Measurements from ENCODE around the gene PDE4D.

PDE4D gene

DNA sequence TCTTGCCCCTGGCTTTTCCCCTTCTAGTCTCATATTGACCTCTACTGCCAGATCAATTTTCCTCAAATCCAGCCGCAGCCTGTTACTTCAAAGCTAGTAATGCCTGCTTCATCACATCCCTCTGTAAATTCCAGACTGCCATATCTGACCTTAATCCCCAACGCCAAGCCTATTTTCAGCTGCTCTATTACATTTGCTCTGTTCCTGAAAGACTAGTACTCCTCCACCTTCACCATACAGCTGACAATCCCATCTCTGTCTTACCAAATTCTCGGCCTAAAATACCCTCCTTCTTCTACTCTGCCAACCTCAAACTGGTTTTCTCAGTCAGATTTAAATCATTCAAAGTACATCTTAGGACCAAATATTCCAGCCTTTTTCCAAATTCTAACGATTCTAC, 890.4 kb downstream of the PDE4D start:
- Histone ChIP-seq H3K27me3 (ENCODE audit: control insufficient read depth in 3 of 3, insufficient read depth in 3 of 3, low read depth in 1 of 3, low read length in 3 of 3) (no peaks in the 10 kb centered on the region), H3K36me3 (replicated peaks in 1 of 2; ENCODE audit: control insufficient read depth in 2 of 2, insufficient read depth in 2 of 2, low read length in 2 of 2) (no peaks in the 10 kb centered on the region), H2AFZ (ENCODE audit: low read length) (no peak overlapping the region), H4K91ac (ENCODE audit: low read depth, low read length, poor library complexity) (no peak overlapping the region), H2BK12ac (ENCODE audit: low read length) (no peak overlapping the region), H3K9ac (ENCODE audit: low read depth, low read length, poor library complexity) (no peak overlapping the region), H3K18ac (ENCODE audit: low read length) (no peak overlapping the region), H3K14ac (ENCODE audit: low read length) (no peak overlapping the region), H2BK15ac (ENCODE audit: low read length) (no peak overlapping the region), H4K8ac (ENCODE audit: low read depth, low read length) (no peak overlapping the region), H2BK120ac (ENCODE audit: low read depth, low read length) (no peak overlapping the region), H2BK5ac (ENCODE audit: low read length) (no peak overlapping the region), H3K4me2 (ENCODE audit: insufficient read depth, low read length, poor library complexity, severe bottlenecking) (no peak overlapping the region), H3K23ac (ENCODE audit: low read depth, low read length, poor library complexity) (no peak overlapping the region), H3K79me1 (ENCODE audit: low read depth, low read length) (peaks cover 2% of the 10 kb centered on the region), H3K4me1 (ENCODE audit: control insufficient read depth in 2 of 2, insufficient read depth in 1 of 2, low read depth in 1 of 2, low read length in 2 of 2) (peaks cover 5 to 19% of the 10 kb centered on the region in 2 donors), H3K9me3 (replicated peaks in 1 of 2; ENCODE audit: control insufficient read depth in 2 of 2, insufficient read depth in 1 of 2, low read depth in 1 of 2, low read length in 2 of 2) (peaks cover 0 to 2% of the 10 kb centered on the region in 2 donors), H3K4ac (ENCODE audit: low read length) (no peak overlapping the region), H3K27ac (replicated peaks; ENCODE audit: low read length) (no peak overlapping the region), H3K4me3 (ENCODE audit: low read length in 2 of 2) (no peak overlapping the region), H2AK5ac (ENCODE audit: low read depth, low read length) (no peak overlapping the region)
- DNase-seq (ENCODE audit: low spot score) = no peak
- no CpG with 5 or more reads among the region's 4 CpGs for WGBS, 2 donors (ENCODE audit: extremely low coverage in 2 of 2, insufficient read length in 2 of 2, insufficient replicate concordance in 1 of 2)

- no peak overlapping the region for H4K8ac ChIP-seq (ENCODE audit: low read depth, low read length)
- no peak overlapping the region for H2BK5ac ChIP-seq (ENCODE audit: low read length)
- no peak for DNase-seq (ENCODE audit: low spot score)
- peaks cover 2% of the 10 kb centered on the region for H3K79me1 ChIP-seq (ENCODE audit: low read depth, low read length)
- H3K4me3 ChIP-seq (ENCODE audit: low read length in 2 of 2) = no peak overlapping the region
- no peak overlapping the region for H3K18ac ChIP-seq (ENCODE audit: low read length)
- H3K27me3 ChIP-seq (ENCODE audit: control insufficient read depth in 3 of 3, insufficient read depth in 3 of 3, low read depth in 1 of 3, low read length in 3 of 3) = no peaks in the 10 kb centered on the region
- no peak overlapping the region for H2AK5ac ChIP-seq (ENCODE audit: low read depth, low read length)
- H4K91ac ChIP-seq (ENCODE audit: low read depth, low read length, poor library complexity) = no peak overlapping the region
- no peak overlapping the region for H3K9ac ChIP-seq (ENCODE audit: low read depth, low read length, poor library complexity)
- H2BK15ac ChIP-seq (ENCODE audit: low read length) = no peak overlapping the region
- no peak overlapping the region for H3K4me2 ChIP-seq (ENCODE audit: insufficient read depth, low read length, poor library complexity, severe bottlenecking)
- H2BK12ac ChIP-seq (ENCODE audit: low read length) = no peak overlapping the region
- H3K4me1 ChIP-seq (ENCODE audit: control insufficient read depth in 2 of 2, insufficient read depth in 1 of 2, low read depth in 1 of 2, low read length in 2 of 2) = peaks cover 5 to 19% of the 10 kb centered on the region in 2 donors
- no peak overlapping the region for H2BK120ac ChIP-seq (ENCODE audit: low read depth, low read length)
- H3K27ac ChIP-seq (replicated peaks; ENCODE audit: low read length) = no peak overlapping the region
- H3K4ac ChIP-seq (ENCODE audit: low read length) = no peak overlapping the region
- no peak overlapping the region for H2AFZ ChIP-seq (ENCODE audit: low read length)
- peak overlapping the region; percentile 56 for H3K14ac ChIP-seq (ENCODE audit: low read length)
- H3K9me3 ChIP-seq (replicated peaks in 1 of 2; ENCODE audit: control insufficient read depth in 2 of 2, insufficient read depth in 1 of 2, low read depth in 1 of 2, low read length in 2 of 2) = peaks cover 0 to 2% of the 10 kb centered on the region in 2 donors
- WGBS, 2 donors (ENCODE audit: extremely low coverage in 2 of 2, insufficient read length in 2 of 2, insufficient replicate concordance in 1 of 2) = no CpG with 5 or more reads among the region's 1 CpG
- no peaks in the 10 kb centered on the region for H3K36me3 ChIP-seq (replicated peaks in 1 of 2; ENCODE audit: control insufficient read depth in 2 of 2, insufficient read depth in 2 of 2, low read length in 2 of 2)
- no peak overlapping the region for H3K23ac ChIP-seq (ENCODE audit: low read depth, low read length, poor library complexity)
Measured at GRCh38 chr5:59002162-59002825, 891.2 kb downstream of the PDE4D start.

GRCh38 chr5:59001716-59002115, 891.8 kb downstream of the PDE4D start:
- Histone ChIP-seq H2BK15ac (ENCODE audit: low read length) (no peak overlapping the region), H2AK5ac (ENCODE audit: low read depth, low read length) (no peak overlapping the region), H3K27me3 (ENCODE audit: control insufficient read depth in 3 of 3, insufficient read depth in 3 of 3, low read depth in 1 of 3, low read length in 3 of 3) (no peaks in the 10 kb centered on the region), H3K4me2 (ENCODE audit: insufficient read depth, low read length, poor library complexity, severe bottlenecking) (no peak overlapping the region), H4K8ac (ENCODE audit: low read depth, low read length) (no peak overlapping the region), H3K4ac (ENCODE audit: low read length) (no peak overlapping the region), H3K18ac (ENCODE audit: low read length) (no peak overlapping the region), H3K9ac (ENCODE audit: low read depth, low read length, poor library complexity) (no peak overlapping the region), H2BK120ac (ENCODE audit: low read depth, low read length) (no peak overlapping the region), H4K91ac (ENCODE audit: low read depth, low read length, poor library complexity) (no peak overlapping the region), H3K9me3 (replicated peaks in 1 of 2; ENCODE audit: control insufficient read depth in 2 of 2, insufficient read depth in 1 of 2, low read depth in 1 of 2, low read length in 2 of 2) (peaks cover 0 to 2% of the 10 kb centered on the region in 2 donors), H3K23ac (ENCODE audit: low read depth, low read length, poor library complexity) (no peak overlapping the region), H3K79me1 (ENCODE audit: low read depth, low read length) (peaks cover 2% of the 10 kb centered on the region), H3K4me1 (ENCODE audit: control insufficient read depth in 2 of 2, insufficient read depth in 1 of 2, low read depth in 1 of 2, low read length in 2 of 2) (peaks cover 5 to 21% of the 10 kb centered on the region in 2 donors), H3K4me3 (ENCODE audit: low read length in 2 of 2) (no peak overlapping the region), H2AFZ (ENCODE audit: low read length) (no peak overlapping the region), H2BK5ac (ENCODE audit: low read length) (no peak overlapping the region), H3K36me3 (replicated peaks in 1 of 2; ENCODE audit: control insufficient read depth in 2 of 2, insufficient read depth in 2 of 2, low read length in 2 of 2) (no peaks in the 10 kb centered on the region), H2BK12ac (ENCODE audit: low read length) (no peak overlapping the region), H3K27ac (replicated peaks; ENCODE audit: low read length) (no peak overlapping the region), H3K14ac (ENCODE audit: low read length) (no peak overlapping the region)
- no peak for DNase-seq (ENCODE audit: low spot score)
- no CpG with 5 or more reads among the region's 6 CpGs for WGBS, 2 donors (ENCODE audit: extremely low coverage in 2 of 2, insufficient read length in 2 of 2, insufficient replicate concordance in 1 of 2)

DNA sequence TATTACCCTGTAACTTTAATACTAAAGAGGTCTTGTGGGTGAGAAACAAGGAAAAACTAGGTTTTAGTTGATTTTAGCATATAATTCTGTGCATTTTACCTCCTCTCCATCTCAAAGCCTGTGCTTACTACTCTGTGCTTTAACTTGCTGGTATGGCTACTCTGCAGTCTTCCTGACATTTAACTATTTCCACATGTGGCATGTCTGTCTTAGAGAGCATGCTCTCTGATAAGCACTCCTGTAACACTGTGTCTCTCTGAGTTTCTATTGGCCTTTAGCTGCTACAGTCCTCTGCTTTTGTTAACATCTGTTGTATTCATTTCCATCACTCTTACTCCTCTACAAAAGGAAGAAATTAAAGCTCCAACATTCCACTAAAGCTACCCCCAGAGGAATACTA, 892.4 kb downstream of the PDE4D start:
- H3K18ac ChIP-seq (ENCODE audit: low read length) = no peak overlapping the region
- H3K4me3 ChIP-seq (ENCODE audit: low read length in 2 of 2) = no peak overlapping the region
- no peak overlapping the region for H3K4me2 ChIP-seq (ENCODE audit: insufficient read depth, low read length, poor library complexity, severe bottlenecking)
- no peak overlapping the region for H2BK120ac ChIP-seq (ENCODE audit: low read depth, low read length)
- H2BK12ac ChIP-seq (ENCODE audit: low read length) = no peak overlapping the region
- H2BK15ac ChIP-seq (ENCODE audit: low read length) = no peak overlapping the region
- DNase-seq (ENCODE audit: low spot score) = no peak
- H3K9me3 ChIP-seq (replicated peaks in 1 of 2; ENCODE audit: control insufficient read depth in 2 of 2, insufficient read depth in 1 of 2, low read depth in 1 of 2, low read length in 2 of 2) = peaks cover 0 to 2% of the 10 kb centered on the region in 2 donors
- peaks cover 2% of the 10 kb centered on the region for H3K79me1 ChIP-seq (ENCODE audit: low read depth, low read length)
- no peak overlapping the region for H3K23ac ChIP-seq (ENCODE audit: low read depth, low read length, poor library complexity)
- no peaks in the 10 kb centered on the region for H3K36me3 ChIP-seq (replicated peaks in 1 of 2; ENCODE audit: control insufficient read depth in 2 of 2, insufficient read depth in 2 of 2, low read length in 2 of 2)
- H2AK5ac ChIP-seq (ENCODE audit: low read depth, low read length) = no peak overlapping the region
- H4K91ac ChIP-seq (ENCODE audit: low read depth, low read length, poor library complexity) = no peak overlapping the region
- H3K4ac ChIP-seq (ENCODE audit: low read length) = no peak overlapping the region
- peaks cover 5 to 21% of the 10 kb centered on the region in 2 donors for H3K4me1 ChIP-seq (ENCODE audit: control insufficient read depth in 2 of 2, insufficient read depth in 1 of 2, low read depth in 1 of 2, low read length in 2 of 2)
- H4K8ac ChIP-seq (ENCODE audit: low read depth, low read length) = no peak overlapping the region
- no peaks in the 10 kb centered on the region for H3K27me3 ChIP-seq (ENCODE audit: control insufficient read depth in 3 of 3, insufficient read depth in 3 of 3, low read depth in 1 of 3, low read length in 3 of 3)
- H2BK5ac ChIP-seq (ENCODE audit: low read length) = no peak overlapping the region
- H3K9ac ChIP-seq (ENCODE audit: low read depth, low read length, poor library complexity) = no peak overlapping the region
- H3K27ac ChIP-seq (replicated peaks; ENCODE audit: low read length) = no peak overlapping the region
- no peak overlapping the region for H3K14ac ChIP-seq (ENCODE audit: low read length)
- no peak overlapping the region for H2AFZ ChIP-seq (ENCODE audit: low read length)
